Activated CD8-positive, alpha-beta memory T cell treated with anti-CD3 and anti-CD28 coated beads, Interleukin-2, amount 50 U/mL, for 4 hours (primary cell): Measurements from ENCODE around the gene TFR2.
A peak's percentile ranks its signal among the peaks of the same experiment; 100 is the strongest.

Experiments
- DNase-seq: peaks from one replicate; pipeline ENCODE4 v3.0.0-alpha.2; 2020

Gene TFR2

GRCh38 chr7:100649826-100650565 lies 8.6 kb upstream of the TFR2 start:
- DNase-seq, result no peak

DNA sequence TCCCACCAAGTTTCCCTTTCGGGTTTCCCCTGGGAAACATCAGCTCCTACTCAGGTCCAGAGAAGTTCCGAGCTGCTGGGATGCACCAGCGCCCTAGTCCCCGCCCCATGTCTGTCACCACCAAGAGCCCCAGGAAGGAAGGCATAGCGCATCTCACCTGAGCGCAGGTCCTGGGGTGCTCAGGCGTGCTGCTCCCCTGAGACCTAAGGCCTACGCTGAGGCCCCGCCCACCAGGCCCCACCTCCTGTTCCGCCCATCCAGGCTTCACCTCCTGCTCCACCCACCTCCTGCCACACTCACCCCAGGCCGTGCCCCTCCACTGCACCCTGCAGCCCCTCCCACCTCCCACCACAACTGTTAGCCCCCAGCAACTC lies 1.2 kb upstream of the TFR2 start:
- DNase-seq, result no peak

- no peak for DNase-seq
Observed at GRCh38 chr7:100641860-100642533, 645 bp upstream of the TFR2 start.

- DNase-seq, result no peak
Observed at GRCh38 chr7:100640517-100641440, 573 bp downstream of the TFR2 start.

- no peak for DNase-seq
Observed at GRCh38 chr7:100639995-100640516, 1.3 kb downstream of the TFR2 start.

GRCh38 chr7:100632951-100633717 lies 8.2 kb downstream of the TFR2 start:
- DNase-seq, result peak; percentile 54

DNA sequence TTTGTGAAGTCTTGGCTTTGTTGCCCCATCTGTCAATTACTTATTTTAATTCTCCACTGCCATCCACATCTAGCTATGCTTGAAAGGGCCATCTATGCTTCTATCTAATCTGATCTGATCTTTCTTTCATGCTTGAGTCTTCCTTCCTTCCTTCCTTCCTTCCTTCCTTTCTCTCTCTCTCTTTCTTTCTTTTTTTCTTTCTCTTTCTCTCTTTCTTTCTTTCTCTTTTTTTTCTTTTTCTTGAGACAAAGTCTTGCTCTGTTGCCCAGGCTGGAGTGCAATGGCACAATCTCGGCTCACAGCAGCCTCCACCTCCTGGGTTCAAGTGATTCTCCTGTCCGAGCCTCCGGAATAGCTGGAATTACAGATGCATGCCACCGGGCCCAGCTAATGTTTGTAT lies 11.3 kb downstream of the TFR2 start:
- no peak for DNase-seq

- no peak for DNase-seq
Observed at GRCh38 chr7:100629117-100629716, 12.1 kb downstream of the TFR2 start.

DNA sequence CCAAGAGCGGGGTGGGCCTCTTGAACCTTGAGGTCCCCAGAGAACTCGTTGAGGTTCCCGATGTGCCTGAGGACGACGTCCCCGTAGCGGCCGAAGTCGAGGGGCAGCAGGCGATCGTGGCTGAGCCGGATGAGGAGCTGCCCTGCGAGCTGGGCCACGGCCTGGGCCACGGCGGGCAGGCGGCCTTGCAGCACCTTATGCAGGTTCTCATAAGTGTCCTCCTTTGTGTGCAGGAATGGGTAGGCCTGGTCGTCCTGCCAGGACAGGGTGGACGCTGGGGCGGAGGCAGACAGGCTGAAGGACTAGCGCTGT lies 14.2 kb downstream of the TFR2 start:
- DNase-seq, result no peak

DNA sequence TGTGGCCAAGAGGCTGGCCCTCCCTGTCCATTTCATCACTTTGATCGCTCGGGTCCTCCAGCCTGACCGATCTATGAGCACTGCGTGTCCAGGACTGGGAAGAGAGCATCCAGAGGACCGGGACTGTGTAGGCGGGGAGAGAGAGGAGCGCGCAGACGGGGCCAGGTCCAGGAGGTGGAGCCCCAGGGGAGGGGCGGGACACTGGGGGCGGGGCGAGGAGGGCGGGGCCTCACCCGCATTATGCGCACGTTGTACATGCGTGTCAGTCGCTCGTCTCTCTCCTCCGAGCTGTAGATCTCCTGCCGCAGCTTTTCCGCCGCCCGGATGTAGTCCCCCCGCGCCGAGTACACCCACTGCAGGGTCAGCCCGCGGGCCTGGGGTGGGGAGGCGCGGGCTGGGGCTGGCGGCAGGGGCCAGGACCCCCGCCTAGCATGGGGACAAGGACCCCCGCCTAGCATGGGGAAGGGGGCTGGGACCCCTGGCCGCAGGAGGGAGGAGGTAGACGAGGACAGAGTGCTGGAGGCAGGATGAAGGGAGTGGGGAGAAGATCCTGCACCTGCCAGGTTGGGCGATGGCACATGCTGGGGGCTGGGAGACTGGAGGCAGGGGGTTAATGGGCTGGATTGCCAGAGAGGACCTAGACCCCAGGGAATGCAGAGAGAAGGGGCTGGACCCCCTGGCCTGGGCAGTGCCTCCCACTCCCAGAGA lies 14.7 kb downstream of the TFR2 start:
- peak; percentile 83 for DNase-seq

GRCh38 chr7:100626055-100626454 lies 15.3 kb downstream of the TFR2 start:
- no peak for DNase-seq

GRCh38 chr7:100623951-100624824 lies 17.2 kb downstream of the TFR2 start:
- no peak for DNase-seq

DNA sequence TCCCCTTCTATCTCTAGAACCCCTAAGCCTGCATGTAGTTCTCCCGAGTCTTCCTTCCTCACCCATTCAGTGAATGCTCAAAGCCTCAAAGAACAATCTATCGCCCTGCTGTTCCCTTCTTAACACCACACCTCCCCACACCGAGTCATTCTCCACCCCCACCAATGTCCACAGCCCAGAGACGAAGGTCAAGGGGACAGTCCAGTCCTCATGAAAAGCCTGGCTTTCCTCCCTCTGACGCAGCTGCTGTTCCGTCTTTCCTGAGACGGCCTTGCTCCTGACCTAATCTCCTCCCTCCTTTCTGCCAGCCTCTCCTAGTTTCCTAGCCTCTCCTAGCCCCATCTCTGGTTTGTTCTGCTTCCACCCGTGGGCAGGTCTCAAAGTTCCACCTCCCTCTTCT lies 19.8 kb downstream of the TFR2 start:
- DNase-seq, result no peak

DNA sequence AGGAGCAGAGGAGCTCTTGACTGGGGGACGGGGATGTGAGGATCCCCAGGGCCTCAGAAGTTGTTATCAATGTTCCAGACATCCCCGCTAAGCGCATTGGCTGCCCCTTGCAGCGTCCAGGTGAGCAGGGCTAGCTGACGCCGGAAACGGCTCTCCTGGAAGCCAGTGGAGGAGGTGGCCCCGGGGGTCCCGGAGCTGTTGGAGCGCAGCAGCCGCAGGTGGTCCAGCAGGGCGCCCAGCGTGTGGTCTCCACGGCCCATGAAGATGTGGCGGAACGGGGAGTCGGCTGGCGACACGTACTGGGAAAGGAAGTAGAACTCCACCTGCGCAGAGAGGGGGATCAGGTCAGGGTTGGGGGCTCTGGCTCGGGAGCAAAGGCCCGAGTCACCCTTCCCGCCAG lies 20.5 kb downstream of the TFR2 start:
- DNase-seq, result no peak

GRCh38 chr7:100620239-100620638 lies 21.1 kb downstream of the TFR2 start:
- no peak for DNase-seq

DNA sequence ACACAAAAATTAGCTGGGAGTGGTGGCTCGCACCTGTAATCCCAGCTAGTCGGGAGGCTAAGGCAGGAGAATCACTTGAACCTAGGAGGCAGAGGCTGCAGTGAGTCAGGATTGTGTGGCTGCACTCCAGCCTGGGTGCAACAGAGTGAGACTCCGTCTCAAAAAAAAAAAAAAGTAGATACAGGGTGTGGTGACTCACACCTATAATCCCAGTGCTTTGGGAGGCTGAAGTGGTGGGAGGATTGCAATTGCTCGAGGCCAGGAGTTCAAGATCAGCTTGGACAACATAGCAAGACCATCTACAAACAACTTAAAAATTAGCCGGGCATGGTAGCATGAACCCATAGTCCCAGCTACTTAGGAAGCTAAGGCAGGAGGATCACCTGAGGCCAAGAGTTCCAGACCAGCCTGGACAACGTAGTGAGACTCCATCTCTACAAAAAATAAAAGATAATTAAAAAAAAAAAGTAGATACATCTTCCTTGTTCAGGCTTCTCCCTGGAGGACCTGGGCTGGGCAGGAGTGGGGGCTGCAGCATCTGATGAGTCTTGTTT lies 27.0 kb downstream of the TFR2 start:
- no peak for DNase-seq

- DNase-seq, result no peak
Observed at GRCh38 chr7:100613412-100614175, 27.8 kb downstream of the TFR2 start.

DNA sequence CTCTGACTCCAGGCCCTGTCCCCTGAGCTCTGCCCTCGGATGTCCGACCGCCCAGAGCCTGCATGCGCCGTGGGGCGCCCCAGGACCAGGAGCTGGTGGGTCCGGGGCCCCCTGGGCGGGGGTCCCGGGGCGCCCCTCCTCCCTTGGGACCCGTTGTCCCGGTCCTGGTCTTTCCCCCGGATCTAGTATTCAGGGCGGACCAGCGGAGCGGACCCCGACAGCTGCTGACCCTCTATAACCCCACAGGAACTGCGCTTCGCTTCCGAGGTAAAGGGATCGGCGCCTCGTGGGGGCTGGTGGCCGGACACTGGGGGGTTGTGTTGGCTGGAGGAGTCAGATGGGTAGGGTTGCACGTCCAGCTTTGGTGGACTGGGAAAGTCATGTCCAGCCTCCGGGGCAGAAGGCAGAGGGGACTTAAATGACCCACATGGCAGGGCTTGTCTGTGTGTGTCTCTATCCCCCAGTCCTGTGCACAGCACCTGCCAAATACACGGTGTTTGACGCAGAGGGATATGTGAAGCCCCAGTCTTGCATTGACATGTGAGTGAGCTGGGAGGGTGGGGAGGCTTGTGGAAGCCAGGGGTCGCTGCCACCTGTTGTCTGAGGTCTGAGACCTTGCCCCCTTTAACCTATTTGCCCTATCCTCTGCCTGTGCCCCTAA lies 28.5 kb downstream of the TFR2 start:
- no peak for DNase-seq
